Osteocyte (in vitro differentiated cells): ENCODE data around the gene LPO. TPM values are rescaled to one million over a fixed set of nuclear protein-coding genes. Genes with fewer than 3 reads are reported as not detected.
A peak's percentile ranks its signal among the peaks of the same experiment; 100 is the strongest.

Experiments
- DNase-seq: peaks from one replicate; pipeline ENCODE4 v3.0.0; 2021; ENCODE audit warnings: mixed read lengths; ENCODE audit not compliant: unreplicated experiment; ENCODE audit errors: extremely low spot score
- H3K27ac Mint-ChIP-seq: one replicate; pipeline ENCODE4 v1.8.0; 2021; ENCODE audit warnings: mild to moderate bottlenecking, mixed read lengths; ENCODE audit not compliant: unreplicated experiment
- H3K27me3 Mint-ChIP-seq: one replicate; pipeline ENCODE4 v1.8.0; 2021; ENCODE audit warnings: mixed read lengths; ENCODE audit not compliant: unreplicated experiment
- H3K36me3 Mint-ChIP-seq: one replicate; pipeline ENCODE4 v1.8.0; 2021; ENCODE audit warnings: mixed read lengths; ENCODE audit not compliant: unreplicated experiment
- H3K4me1 Mint-ChIP-seq: one replicate; pipeline ENCODE4 v1.8.0; 2021; ENCODE audit warnings: mixed read lengths; ENCODE audit not compliant: unreplicated experiment
- H3K4me3 Mint-ChIP-seq: one replicate; pipeline ENCODE4 v1.8.0; 2021; ENCODE audit warnings: mild to moderate bottlenecking, moderate library complexity, mixed read lengths; ENCODE audit not compliant: unreplicated experiment
- H3K9me3 Mint-ChIP-seq: one replicate; pipeline ENCODE4 v1.8.0; 2021; ENCODE audit warnings: mixed read lengths; ENCODE audit not compliant: unreplicated experiment
- CTCF ChIP-seq: fragments of 200-600 bp; sonication (generic); IDR thresholded peaks from 2 replicates; pipeline ENCODE4 v1.5.0; 2021; ENCODE audit warnings: antibody characterized with exemption, mild to moderate bottlenecking, moderate library complexity
- long read RNA-seq: library from polyadenylated mRNA; unstranded; transcript quantifications from one replicate; pipeline ENCODE4 v2.0.0, GENCODE V29; 2021
- total RNA-seq: library from RNA; stranded (reverse); gene quantifications from 2 replicates; pipeline ENCODE4 v1.2.1, GENCODE V29; 2021

The LPO gene
- total RNA-seq: not detected in 2 replicates
- long read RNA-seq: 0 reads

GRCh38 chr17:58238147-58238634 lies at the start of gene LPO:
TSS of gene LPO (plus strand) at chr17:58238584. CDS start at chr17:58242980, 4,396 bp downstream.
- DNase-seq: peak; percentile 0
- Mint-ChIP-seq H3K4me3 (no peak within 1 kb of the TSS), H3K4me1 (no peaks in the 10 kb centered on the region), H3K9me3 (no peaks in the 10 kb centered on the region), H3K36me3 (no peaks in the 10 kb centered on the region), H3K27me3 (peaks cover 64% of the 10 kb centered on the region), H3K27ac (no peak within 1 kb of the TSS)
- no peak for TF ChIP-seq CTCF

GRCh38 chr17:58189436-58190146 lies 48.8 kb upstream of the LPO start:
- no peaks in the 10 kb centered on the region for H3K9me3 Mint-ChIP-seq
- peaks cover 7% of the 10 kb centered on the region for H3K27me3 Mint-ChIP-seq
- no peak for TF ChIP-seq CTCF
- no peaks in the 10 kb centered on the region for H3K36me3 Mint-ChIP-seq
- no peak for DNase-seq
- no peak overlapping the region for H3K27ac Mint-ChIP-seq
- H3K4me3 Mint-ChIP-seq: no peak overlapping the region
- H3K4me1 Mint-ChIP-seq: no peaks in the 10 kb centered on the region

- DNase-seq: no peak
- Mint-ChIP-seq H3K36me3 (no peaks in the 10 kb centered on the region), H3K4me1 (no peaks in the 10 kb centered on the region), H3K4me3 (no peak overlapping the region), H3K9me3 (no peaks in the 10 kb centered on the region), H3K27ac (no peak overlapping the region), H3K27me3 (peaks cover 7% of the 10 kb centered on the region)
- no peak for TF ChIP-seq CTCF
Measured at GRCh38 chr17:58191241-58191896, 47.0 kb upstream of the LPO start.

- Mint-ChIP-seq H3K27me3 (peaks cover 5% of the 10 kb centered on the region), H3K36me3 (no peaks in the 10 kb centered on the region), H3K27ac (no peak within 1 kb of the TSS), H3K9me3 (no peaks in the 10 kb centered on the region), H3K4me3 (no peak within 1 kb of the TSS), H3K4me1 (no peaks in the 10 kb centered on the region)
- no peak for TF ChIP-seq CTCF
- DNase-seq: no peak
Measured at GRCh38 chr17:58192612-58193011, 45.8 kb upstream of the LPO start, which contains the start of gene EPX. TSS of gene EPX (plus strand) at chr17:58192726. CDS start at chr17:58192847, 121 bp downstream.

GRCh38 chr17:58193641-58194255 lies 44.6 kb upstream of the LPO start:
- Mint-ChIP-seq H3K27me3 (peaks cover 3% of the 10 kb centered on the region), H3K4me1 (no peaks in the 10 kb centered on the region), H3K4me3 (no peak overlapping the region), H3K36me3 (no peaks in the 10 kb centered on the region), H3K27ac (no peak overlapping the region), H3K9me3 (no peaks in the 10 kb centered on the region)
- no peak for TF ChIP-seq CTCF
- no peak for DNase-seq
